ACC112 (cell line): Measurements from ENCODE around the gene TNS2.
A peak's percentile ranks its signal among the peaks of the same experiment; 100 is the strongest.

Experiments used
- H2AFZ ChIP-seq: fragments of 200-600 bp; sonication (generic); one replicate; pipeline ENCODE4 v1.6.0; 2017; ENCODE audit warnings: antibody characterized with exemption, low read length; ENCODE audit not compliant: unreplicated experiment
- H3K27ac ChIP-seq: fragments of 200-600 bp; sonication (generic); 2 replicates; pipeline ENCODE4 v1.5.1; 2014; ENCODE audit warnings: low read depth, mild to moderate bottlenecking, antibody characterized with exemption, low read length, moderate library complexity
- H3K27me3 ChIP-seq: fragments of 200-600 bp; sonication (generic); 2 replicates; pipeline ENCODE4 v1.6.1; 2014; ENCODE audit warnings: mild to moderate bottlenecking, antibody characterized with exemption, low read length, moderate library complexity, mixed read lengths; ENCODE audit not compliant: insufficient read depth
- H3K36me3 ChIP-seq: fragments of 200-600 bp; sonication (generic); 2 replicates; pipeline ENCODE4 v1.6.1; 2016; ENCODE audit warnings: mild to moderate bottlenecking, antibody characterized with exemption, low read length, moderate library complexity, mixed read lengths; ENCODE audit not compliant: insufficient read depth
- H3K4me1 ChIP-seq: fragments of 200-600 bp; sonication (generic); one replicate; pipeline ENCODE4 v1.6.1; 2016; ENCODE audit warnings: low read length, mixed read lengths; ENCODE audit not compliant: insufficient read depth, unreplicated experiment, control insufficient read depth
- H3K4me3 ChIP-seq: fragments of 200-600 bp; sonication (generic); 2 replicates; pipeline ENCODE4 v1.5.1; 2014; ENCODE audit warnings: mild to moderate bottlenecking, low read depth, low read length
- H3K79me2 ChIP-seq: fragments of 200-600 bp; sonication (generic); one replicate; pipeline ENCODE4 v1.6.0; 2016; ENCODE audit warnings: low read length; ENCODE audit not compliant: control insufficient read depth, unreplicated experiment, insufficient read depth

Gene TNS2

DNA sequence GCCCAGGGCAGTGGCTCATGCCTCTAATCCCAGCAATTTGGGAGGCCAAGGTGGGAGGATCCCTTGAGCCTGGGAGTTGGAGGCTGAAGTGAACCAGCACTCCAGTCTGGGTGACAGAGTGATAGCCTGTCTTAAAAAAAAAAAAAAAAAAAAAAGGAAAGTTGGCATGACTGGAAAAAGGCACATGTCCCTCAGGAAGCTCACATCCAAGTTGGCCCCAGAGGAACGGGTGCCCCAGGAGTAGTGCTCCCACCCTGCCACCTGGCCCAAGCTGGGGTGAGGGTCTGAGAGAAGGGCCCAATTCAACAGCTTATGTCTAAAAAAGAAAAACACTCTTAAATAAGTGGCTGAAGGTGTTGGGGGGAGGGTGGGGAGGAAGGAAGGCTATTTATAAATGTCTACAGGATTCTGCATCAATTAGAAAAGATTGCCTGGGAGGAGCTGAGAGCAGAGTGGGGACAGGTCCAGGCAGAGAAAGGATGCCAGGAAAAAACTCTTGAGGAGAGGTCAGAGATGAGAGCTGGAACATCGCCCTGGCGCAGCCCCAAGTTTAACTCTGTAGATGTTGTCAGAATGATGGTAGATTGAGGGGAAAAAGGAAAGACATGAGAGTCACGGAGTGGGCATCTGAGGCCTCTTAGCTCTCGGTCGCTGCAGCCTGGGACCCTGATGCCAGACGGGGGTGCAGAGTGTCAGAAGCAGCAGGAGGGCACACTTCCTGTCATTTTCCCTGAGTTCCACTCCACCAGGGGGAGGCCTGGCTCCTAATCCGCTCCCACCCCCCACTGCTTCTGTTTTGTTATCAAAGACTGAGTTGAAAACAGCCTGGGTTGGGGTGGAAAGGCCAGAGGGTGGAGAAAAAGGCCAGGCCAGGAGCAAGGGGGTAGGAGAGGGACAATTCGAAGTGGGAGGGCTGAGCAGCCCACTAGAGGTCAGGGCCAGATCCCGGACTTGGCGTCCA is 22.0 kb downstream of the TNS2 start:
- peaks cover 52% of the 10 kb centered on the region for H3K4me1 ChIP-seq
- H3K4me3 ChIP-seq = no peak overlapping the region
- H3K36me3 ChIP-seq = no peaks in the 10 kb centered on the region
- no peaks in the 10 kb centered on the region for H3K27me3 ChIP-seq
- 0 out of 2 replicates have a peak overlapping the region, but pooled peaks have one; percentile 5 for H3K27ac ChIP-seq
- H2AFZ ChIP-seq = no peak overlapping the region
- H3K79me2 ChIP-seq = no peaks in the 10 kb centered on the region

DNA sequence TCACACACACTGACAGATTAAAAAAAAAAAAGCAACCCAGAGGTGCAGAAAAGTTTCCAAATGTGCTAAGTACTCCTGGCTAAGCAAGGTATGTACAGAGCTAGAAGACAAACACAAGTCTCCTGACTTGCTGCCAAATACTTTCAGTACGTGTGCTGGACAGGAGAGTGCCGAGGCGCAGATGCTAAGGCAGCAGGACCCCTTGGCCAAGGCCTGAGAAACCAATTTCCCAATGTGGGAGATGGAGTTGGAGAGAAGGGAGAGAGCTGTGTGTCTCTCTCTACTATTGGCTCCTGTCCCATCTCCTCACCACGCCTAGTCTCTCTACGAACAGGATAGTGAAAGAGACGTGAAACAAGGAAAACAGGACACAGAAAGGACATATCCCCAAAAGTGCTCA is 24.0 kb downstream of the TNS2 start:
- H3K27ac ChIP-seq = no peak overlapping the region
- no peak overlapping the region for H3K4me3 ChIP-seq
- H2AFZ ChIP-seq = no peak overlapping the region
- H3K27me3 ChIP-seq = no peaks in the 10 kb centered on the region
- H3K4me1 ChIP-seq = peaks cover 35% of the 10 kb centered on the region
- H3K79me2 ChIP-seq = peaks cover 15% of the 10 kb centered on the region
- H3K36me3 ChIP-seq = no peaks in the 10 kb centered on the region

DNA sequence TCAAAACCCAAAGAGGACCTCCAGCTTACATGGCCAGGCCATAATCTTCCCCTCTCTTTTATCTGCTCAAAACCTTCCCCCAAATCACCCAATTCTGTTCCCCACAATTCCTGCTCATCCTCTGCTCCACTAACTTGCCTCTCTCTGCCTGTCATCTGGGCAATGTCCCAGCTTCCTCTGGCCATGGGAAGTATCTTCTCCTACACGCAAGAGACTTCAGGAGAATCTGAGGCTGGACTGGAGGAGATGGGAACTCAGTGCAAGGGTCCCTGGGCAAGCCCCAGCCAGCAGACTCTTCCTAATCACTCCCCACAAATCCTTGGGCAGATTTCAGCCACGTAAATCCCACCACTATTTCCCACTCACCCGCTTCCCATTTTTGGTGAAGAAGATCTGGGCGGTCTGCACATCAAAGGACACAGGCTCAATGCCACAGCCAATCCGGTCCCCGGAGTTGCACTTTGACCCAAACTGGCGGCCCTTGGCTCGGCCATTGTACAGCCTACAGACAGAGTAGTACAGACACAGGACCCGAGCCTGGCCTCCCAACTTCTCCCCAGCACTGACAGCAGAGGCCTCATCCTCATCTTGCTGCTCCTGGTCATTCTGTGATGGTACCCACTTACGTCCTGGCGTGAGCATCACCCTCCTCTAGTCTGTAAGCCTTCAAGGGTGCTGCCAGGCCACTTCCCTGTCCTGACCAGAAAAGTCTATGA is 24.6 kb downstream of the TNS2 start:
- H3K79me2 ChIP-seq = peaks cover 15% of the 10 kb centered on the region
- no peaks in the 10 kb centered on the region for H3K36me3 ChIP-seq
- H3K27me3 ChIP-seq = no peaks in the 10 kb centered on the region
- peaks cover 30% of the 10 kb centered on the region for H3K4me1 ChIP-seq
- H3K4me3 ChIP-seq = no peak overlapping the region
- H2AFZ ChIP-seq = no peak overlapping the region
- H3K27ac ChIP-seq = no peak overlapping the region

DNA sequence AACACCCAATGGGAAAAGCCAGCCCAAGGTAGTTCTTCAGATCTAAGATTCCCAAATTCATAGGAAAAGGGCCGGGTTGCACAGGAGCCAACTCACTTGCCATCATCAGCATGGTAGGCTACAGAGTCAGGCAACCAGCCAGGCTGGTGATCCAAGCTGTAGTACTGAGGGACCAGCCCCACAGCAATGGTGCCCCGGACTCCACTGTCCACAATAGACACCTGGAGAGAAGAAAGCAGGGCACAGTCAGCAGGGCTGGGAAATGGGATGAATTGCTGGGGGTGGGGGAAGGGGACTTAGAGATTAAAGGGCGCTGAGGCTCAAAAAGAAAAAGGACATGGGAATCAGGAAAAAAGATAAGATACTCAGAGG is 25.1 kb downstream of the TNS2 start:
- Histone ChIP-seq H3K27ac (no peak overlapping the region), H3K36me3 (no peaks in the 10 kb centered on the region), H3K4me1 (peaks cover 27% of the 10 kb centered on the region)

DNA sequence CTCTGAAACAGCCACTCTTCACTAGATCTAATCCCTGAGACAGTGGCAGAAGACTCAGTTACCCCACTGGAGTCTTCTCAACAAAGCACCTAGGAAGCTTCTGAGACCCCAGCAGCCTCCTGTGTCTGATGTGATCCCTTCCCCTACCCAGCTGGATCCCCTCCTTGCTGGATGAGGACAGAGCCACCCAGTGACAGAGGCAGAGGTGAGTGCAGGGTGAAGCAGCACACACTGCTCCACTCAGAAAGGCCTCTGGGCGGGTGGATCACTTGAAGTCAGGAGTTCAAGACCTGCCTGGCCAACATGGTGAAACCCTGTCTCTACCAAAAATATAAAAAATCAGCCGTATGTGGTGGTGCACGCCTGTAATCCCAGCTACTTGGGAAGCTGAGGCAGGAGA is 26.6 kb downstream of the TNS2 start:
- H3K36me3 ChIP-seq = no peaks in the 10 kb centered on the region
- H2AFZ ChIP-seq = no peak overlapping the region
- H3K27me3 ChIP-seq = no peaks in the 10 kb centered on the region
- H3K4me3 ChIP-seq = no peak overlapping the region
- H3K79me2 ChIP-seq = peaks cover 15% of the 10 kb centered on the region
- H3K4me1 ChIP-seq = peaks cover 28% of the 10 kb centered on the region
- no peak overlapping the region for H3K27ac ChIP-seq

More for the DNA sequence above, 25.1 kb downstream of the TNS2 start:
- no peak overlapping the region for H2AFZ ChIP-seq
- H3K79me2 ChIP-seq = peaks cover 15% of the 10 kb centered on the region
- no peak overlapping the region for H3K4me3 ChIP-seq
- H3K27me3 ChIP-seq = no peaks in the 10 kb centered on the region

DNA sequence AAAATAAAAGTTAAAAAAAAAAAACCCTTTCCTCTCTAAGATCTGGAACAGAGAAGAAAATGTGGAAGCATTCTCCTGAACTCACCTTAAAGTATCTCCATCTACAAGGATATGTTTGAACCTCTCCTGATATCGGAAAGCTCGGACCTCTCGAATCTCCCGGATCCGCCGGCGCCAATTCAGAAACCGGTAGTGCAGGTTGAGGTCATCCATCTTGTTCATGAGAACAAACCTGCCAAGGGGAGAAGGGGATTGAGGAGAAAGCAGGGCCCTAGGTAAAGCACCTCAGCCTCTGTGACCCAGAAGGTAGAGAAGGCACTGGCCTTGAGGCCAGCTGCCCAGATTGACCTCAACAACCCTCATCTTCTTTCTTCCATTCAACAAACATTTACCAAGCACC is 27.2 kb downstream of the TNS2 start:
- Histone ChIP-seq H3K4me1 (peaks cover 24% of the 10 kb centered on the region), H3K27me3 (no peaks in the 10 kb centered on the region), H3K36me3 (no peaks in the 10 kb centered on the region), H3K27ac (no peak overlapping the region), H2AFZ (no peak overlapping the region), H3K79me2 (peaks cover 15% of the 10 kb centered on the region), H3K4me3 (no peak overlapping the region)

DNA sequence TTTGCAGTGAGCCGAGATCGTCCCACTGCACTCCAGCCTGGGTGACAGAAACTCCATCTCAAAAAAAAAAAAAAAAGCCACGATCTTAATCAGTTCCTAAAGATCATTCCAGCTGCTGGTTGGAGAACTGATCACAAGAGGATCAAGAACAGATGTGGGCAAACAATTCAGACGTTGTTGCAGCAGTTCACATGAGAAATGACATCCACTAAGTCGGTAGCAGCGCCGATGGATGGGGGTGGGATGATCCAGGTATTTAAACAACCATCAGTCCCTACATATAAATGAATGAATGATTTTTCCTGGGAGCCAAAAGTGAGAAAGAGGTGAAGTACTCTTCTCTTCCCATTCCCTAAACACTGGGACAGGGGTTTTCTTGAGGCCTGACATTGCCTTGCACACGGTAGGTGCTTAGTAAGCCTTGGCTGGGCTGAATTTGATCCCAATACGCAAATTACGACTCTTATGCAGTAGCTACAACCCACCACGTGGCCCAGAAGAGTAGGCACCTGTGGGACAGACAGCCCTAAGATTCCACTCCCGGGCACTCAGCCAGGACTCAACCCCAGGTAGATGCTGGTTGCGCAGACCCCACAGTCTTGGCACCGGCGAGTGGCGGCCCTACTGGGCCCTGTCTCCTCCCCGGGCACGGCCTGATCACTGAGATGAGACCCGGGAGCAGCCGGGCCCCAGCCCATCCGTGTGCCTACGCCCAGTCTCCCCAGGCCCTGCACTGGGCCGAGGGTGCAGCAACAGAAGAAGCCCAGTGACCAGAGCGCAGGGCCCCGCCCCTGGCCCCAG is 28.8 kb downstream of the TNS2 start:
- Histone ChIP-seq H3K79me2 (peaks cover 15% of the 10 kb centered on the region), H2AFZ (peak overlapping the region; percentile 55), H3K27ac (peak overlapping the region; percentile 94), H3K27me3 (no peaks in the 10 kb centered on the region), H3K4me1 (peaks cover 17% of the 10 kb centered on the region), H3K36me3 (no peaks in the 10 kb centered on the region), H3K4me3 (peak overlapping the region; percentile 88)

DNA sequence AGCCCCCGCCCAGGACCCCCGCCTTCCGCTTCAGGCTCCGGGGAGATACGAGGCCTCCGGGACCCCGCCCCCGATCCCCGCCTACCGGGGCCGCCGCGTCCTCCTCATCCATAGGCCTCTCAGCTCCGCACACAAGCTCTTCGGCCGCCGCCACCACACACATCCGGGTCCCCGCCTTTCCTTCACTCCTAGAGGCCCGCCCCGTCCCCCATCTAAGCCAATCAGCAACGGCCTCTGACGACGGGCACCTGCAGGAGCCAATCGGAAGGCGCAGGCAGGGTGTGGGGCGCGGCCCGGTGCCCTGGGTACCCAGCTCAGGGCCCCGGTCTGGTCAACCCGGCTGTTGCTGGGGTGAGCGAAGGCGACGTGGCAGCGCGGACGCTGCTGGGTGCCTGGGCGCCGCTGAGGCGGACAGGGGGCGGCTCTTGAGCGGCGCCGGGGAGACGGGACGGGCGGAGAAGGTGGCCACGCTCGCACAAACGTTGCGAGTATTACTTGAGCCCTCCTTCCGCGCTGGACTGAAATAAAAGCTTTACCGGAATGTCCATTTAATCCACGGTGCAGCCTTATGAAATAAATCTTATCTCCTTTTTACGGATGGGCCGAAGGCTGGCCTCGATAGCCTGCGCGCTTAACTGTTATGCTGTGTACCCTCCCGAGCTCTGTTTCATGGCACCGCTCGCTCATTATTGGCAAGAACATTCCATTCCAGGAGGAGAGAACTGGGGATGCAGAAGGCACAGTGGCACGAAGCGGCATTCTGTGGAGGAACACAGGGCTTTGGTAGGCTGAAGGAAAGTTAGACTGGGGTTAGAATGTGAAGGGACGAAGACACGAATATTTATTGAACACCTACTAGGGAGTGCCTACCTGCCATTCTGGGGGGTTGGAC is 29.6 kb downstream of the TNS2 start, which contains the start of gene SPRYD3:
Gene SPRYD3 (minus strand): TSS at position 165 of the 892 bp plus-strand sequence. CDS start 57 bp downstream, at position 108.
- Histone ChIP-seq H3K79me2 (peaks cover 15% of the 10 kb centered on the region), H3K36me3 (no peaks in the 10 kb centered on the region), H3K4me3 (peak within 1 kb of the TSS; percentile 88), H2AFZ (peak within 1 kb of the TSS; percentile 55), H3K27me3 (no peaks in the 10 kb centered on the region), H3K4me1 (peaks cover 17% of the 10 kb centered on the region), H3K27ac (peak within 1 kb of the TSS; percentile 94)

DNA sequence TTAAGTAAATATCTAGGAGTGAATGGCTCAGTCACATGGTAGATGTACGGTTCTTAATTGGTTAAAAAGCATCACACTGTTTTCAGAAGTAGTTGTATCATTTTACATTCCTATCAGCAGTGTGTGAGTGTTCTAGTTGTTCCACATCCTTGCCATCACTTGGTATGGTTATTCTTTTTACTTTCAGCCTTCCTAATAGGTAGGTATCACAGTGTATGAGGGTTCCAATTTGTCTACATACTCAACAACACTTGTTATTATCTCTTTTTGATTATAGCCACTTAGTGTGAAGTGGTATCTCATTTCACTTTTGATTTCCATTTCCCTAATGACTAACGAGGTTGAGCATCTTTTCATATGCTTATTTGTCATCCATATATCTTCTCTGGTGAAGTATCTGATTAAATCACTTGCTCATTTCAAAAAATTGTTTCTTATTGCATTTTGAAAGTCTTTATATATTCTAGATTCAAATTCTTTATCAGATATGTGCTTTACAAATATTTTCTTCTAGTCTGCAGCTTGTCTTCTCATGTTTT is 32.8 kb downstream of the TNS2 start:
- no peak overlapping the region for H2AFZ ChIP-seq
- H3K36me3 ChIP-seq = no peaks in the 10 kb centered on the region
- peaks cover 9% of the 10 kb centered on the region for H3K79me2 ChIP-seq
- peaks cover 17% of the 10 kb centered on the region for H3K4me1 ChIP-seq
- no peaks in the 10 kb centered on the region for H3K27me3 ChIP-seq
- H3K27ac ChIP-seq = no peak overlapping the region
- H3K4me3 ChIP-seq = no peak overlapping the region
